GM21619 (cell line): ENCODE data around the gene LCN10.

Source experiments
- ATAC-seq: cut with Tn5 transposase; IDR thresholded peaks from one replicate; pipeline ENCODE4 v1.9.1; 2021; ENCODE audit not compliant: unreplicated experiment

LCN10 gene

DNA sequence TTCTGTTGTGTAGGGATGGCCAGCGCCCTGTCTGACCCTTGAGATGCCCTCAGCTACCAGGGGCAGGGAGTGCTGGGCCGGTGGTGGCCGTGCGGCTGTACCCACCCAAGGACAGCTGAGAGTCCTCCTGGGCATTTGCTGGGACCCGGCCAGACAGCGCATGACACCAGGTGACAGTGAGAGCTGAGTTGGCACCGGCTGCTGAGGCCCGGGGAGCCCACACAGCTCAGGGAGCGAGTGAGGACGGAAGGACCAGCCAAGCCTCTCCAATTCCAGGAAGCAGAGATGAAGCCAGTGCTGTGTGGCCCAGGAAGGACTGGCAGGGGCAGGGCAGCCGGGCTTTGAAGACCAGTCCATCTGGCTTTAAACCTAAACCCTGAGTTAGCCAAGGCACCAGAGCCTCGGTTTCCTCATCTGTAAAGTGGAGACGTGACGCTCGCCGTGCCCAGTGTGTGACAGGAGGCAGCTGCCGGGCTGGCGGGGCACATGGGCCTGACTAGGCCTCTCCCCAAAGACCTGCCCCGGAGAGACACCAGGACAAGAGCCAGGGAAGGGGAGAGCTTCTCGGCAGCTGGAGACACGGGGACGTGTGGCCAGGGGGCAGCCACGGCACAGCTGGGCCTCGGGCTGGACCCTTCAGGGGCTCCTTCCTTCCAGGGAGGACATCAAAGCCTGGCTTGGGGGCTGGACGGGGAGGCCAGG lies 52.5 kb downstream of the LCN10 start:
- ATAC-seq: no peak

DNA sequence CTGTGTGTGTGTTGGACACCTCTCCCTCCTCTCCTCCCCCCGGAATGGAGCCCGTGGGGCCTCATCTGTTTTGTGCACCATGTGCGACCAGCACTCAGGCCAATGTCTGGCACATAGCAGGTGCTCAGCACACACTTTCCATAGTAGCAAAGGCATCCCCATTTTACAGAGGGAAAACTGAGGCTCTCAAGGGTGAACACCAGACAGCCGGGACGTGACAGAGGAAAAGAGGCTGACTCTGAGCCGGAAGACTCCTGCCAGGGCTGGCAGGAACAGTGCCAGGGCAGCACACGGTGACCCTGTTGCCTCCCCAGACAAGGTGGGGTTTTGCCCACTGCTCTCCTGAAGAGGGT lies 53.7 kb downstream of the LCN10 start:
- no peak for ATAC-seq

DNA sequence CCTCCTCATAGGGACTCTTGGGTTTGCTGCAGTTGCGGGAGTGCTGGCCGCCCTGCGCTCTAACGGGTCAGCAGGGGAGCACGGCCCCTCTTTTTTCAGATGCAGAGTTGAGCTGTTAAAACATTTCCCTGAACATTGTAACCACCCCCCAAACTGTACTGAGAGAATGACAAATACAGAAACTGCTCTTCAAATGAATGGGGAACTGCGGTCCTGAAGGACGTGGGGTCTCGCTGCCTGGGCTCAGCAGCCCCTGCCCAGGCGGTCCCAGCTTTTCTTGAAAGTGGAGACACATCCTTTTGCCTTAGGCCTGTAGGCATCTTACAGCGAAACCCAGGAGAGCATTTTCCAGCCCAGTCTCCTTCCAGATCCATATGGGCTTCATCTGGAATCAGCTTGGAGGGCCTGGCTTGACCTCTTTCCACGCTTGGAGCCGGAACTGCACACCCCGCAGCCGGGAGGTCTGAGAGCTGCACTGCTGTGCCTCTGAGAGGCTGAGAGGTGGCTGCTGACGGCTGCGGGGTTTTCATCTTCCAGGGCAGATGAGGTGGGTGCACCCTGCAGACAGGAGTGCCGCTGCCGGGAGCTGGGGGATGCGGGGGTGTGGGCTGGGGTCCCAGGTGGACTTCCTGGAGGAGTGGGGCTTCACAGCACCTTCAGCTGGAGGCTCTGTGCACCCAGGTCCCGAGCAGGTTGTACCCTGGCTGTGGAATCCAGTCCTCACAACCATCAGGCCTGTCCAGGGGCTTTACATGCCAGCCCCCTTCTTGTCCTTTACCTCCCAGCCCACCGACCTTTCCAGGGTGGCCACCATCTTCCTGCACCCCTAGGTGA lies 54.2 kb downstream of the LCN10 start:
- ATAC-seq: no peak
